ENCODE results near the gene VMP1.

DNA sequence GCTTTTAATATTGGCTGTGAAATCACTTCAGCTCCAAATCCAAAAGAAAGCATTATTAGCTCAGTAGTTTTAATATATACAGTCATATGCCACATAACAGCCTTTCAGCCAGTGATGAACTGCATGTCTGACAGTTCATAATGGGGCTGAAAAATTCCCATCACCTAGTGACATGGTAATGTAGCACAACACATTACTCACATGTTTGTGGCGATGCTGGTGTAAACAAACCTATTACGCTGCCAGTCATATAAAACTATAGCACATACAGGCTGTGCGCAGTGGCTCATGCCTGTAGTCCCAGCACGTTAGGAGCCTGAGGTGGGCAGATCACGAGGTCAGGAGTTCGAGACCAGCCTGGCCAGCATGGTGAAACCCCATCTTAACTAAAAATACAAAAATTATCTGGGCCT, 93.1 kb downstream of the VMP1 start:
- TF ChIP-seq, protein P1, sequence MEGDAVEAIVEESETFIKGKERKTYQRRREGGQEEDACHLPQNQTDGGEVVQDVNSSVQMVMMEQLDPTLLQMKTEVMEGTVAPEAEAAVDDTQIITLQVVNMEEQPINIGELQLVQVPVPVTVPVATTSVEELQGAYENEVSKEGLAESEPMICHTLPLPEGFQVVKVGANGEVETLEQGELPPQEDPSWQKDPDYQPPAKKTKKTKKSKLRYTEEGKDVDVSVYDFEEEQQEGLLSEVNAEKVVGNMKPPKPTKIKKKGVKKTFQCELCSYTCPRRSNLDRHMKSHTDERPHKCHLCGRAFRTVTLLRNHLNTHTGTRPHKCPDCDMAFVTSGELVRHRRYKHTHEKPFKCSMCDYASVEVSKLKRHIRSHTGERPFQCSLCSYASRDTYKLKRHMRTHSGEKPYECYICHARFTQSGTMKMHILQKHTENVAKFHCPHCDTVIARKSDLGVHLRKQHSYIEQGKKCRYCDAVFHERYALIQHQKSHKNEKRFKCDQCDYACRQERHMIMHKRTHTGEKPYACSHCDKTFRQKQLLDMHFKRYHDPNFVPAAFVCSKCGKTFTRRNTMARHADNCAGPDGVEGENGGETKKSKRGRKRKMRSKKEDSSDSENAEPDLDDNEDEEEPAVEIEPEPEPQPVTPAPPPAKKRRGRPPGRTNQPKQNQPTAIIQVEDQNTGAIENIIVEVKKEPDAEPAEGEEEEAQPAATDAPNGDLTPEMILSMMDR (IDR thresholded peaks at IDR 0.05; ENCODE audit: low read depth, low read length, missing input control): no peak
- TF ChIP-seq RAD21 (IDR thresholded peaks at IDR 0.05): no peak

Data from liver (tissue), 3 donors.